K562 (cell line): ENCODE data around the gene PRLH. TPM values are rescaled to one million over a fixed set of nuclear protein-coding genes. Genes with fewer than 3 reads are reported as not detected.

ENCODE experiments used
- ATAC-seq: fragments of 200-7000 bp; cut with Tn5 transposase; 3 replicates; pipeline ENCODE4 v1.9.1; 2020; ENCODE audit warnings: moderate library complexity
- BruUV-seq: library from RNA; stranded (reverse); fragments of 400-500 nt; replicated peaks from 2 replicates; lab custom pipeline; 2021; lab: Mats Ljungman, UMichigan
- CTCF ChIA-PET: fragments of 300-600 bp; formaldehyde crosslinking; extraction: SDS; loops from one replicate; lab custom pipeline; 2021; ENCODE audit warnings: low intra/inter-chr PET ratio; lab: Yijun Ruan, JAX
- POLR2A ChIA-PET: fragments of 300-600, 350-650 bp; sonication (Branson Sonifier 250); formaldehyde crosslinking; extraction: SDS; loops from one replicate; lab custom pipeline; 2021; ENCODE audit warnings: antibody characterized with exemption, inconsistent platforms; lab: Yijun Ruan, JAX
- DNase-seq, 4 experiments: peaks; one replicate each; pipeline versions ENCODE4 v3.0.0 to v3.0.0-alpha.2; 2011 to 2018; ENCODE audit warnings: low spot score in 3 of 4, mixed read lengths in 3 of 4; ENCODE audit errors: extremely low read depth in 1 of 4
- FAIRE-seq: peaks from 2 replicates; lab custom pipeline; 2011; peaks lifted over from hg19 to GRCh38; lab: Jason Lieb, UNC
- H2AFZ ChIP-seq: 2 replicates; pipeline ENCODE4 v1.6.0; 2011; ENCODE audit warnings: low read depth, low read length, control low read depth, inconsistent platforms
- H3K27ac ChIP-seq: fragments of 200-600 bp; 3 replicates; pipeline ENCODE4 v1.8.0; 2011; ENCODE audit warnings: low read depth, mild to moderate bottlenecking, control low read depth, inconsistent platforms, low read length, moderate library complexity, mixed read lengths; ENCODE audit errors: extremely low read depth
- H3K27me3 ChIP-seq, 2 experiments: fragments of 300-600 bp in 1 of 2; 2 replicates in 1 of 2; 3 replicates in 1 of 2; pipeline versions ENCODE4 v1.6.0 to v1.8.0; 2011; ENCODE audit warnings: inconsistent platforms in 2 of 2, low read length in 2 of 2, mild to moderate bottlenecking in 1 of 2, mixed read lengths in 1 of 2, moderate library complexity in 1 of 2; ENCODE audit not compliant: control insufficient read depth in 2 of 2, insufficient read depth in 2 of 2
- H3K36me3 ChIP-seq: fragments of 300-600 bp; 3 replicates; pipeline ENCODE4 v1.8.0; 2011; ENCODE audit warnings: mild to moderate bottlenecking, low read length, inconsistent platforms; ENCODE audit not compliant: control insufficient read depth, insufficient read depth
- H3K4me1 ChIP-seq, 2 experiments: fragments of 200-600 bp in 1 of 2; replicated peaks in 1 of 2; 2 replicates in 1 of 2; 3 replicates in 1 of 2; pipeline versions ENCODE4 v1.5.1 to v1.8.0; 2011; ENCODE audit warnings: inconsistent platforms in 2 of 2, low read length in 2 of 2, mild to moderate bottlenecking in 1 of 2, mixed read lengths in 1 of 2, moderate library complexity in 1 of 2; ENCODE audit not compliant: control insufficient read depth in 2 of 2, insufficient read depth in 2 of 2
- H3K4me2 ChIP-seq: 2 replicates; pipeline ENCODE4 v1.6.1; 2011; ENCODE audit warnings: low read length, control low read depth, inconsistent platforms, mixed read lengths; ENCODE audit not compliant: insufficient read depth
- H3K4me3 ChIP-seq: fragments of 200-600 bp; sonication (generic), shearing (Covaris generic); 2 replicates; pipeline ENCODE4 v1.5.1; 2016; ENCODE audit warnings: control low read depth, inconsistent platforms
- H3K79me2 ChIP-seq: fragments of 200-600 bp; 3 replicates; pipeline ENCODE4 v1.8.0; 2011; ENCODE audit warnings: low read length, inconsistent platforms; ENCODE audit not compliant: control insufficient read depth, insufficient read depth
- H3K9ac ChIP-seq, 2 experiments: 2 replicates each; pipeline versions ENCODE4 v1.6.0 to v1.6.1; 2011; ENCODE audit warnings: low read depth in 2 of 2, low read length in 2 of 2, control low read depth in 1 of 2, inconsistent platforms in 1 of 2, mild to moderate bottlenecking in 1 of 2, mixed read lengths in 1 of 2; ENCODE audit not compliant: insufficient read depth in 1 of 2
- H3K9me1 ChIP-seq: one replicate; pipeline ENCODE4 v1.6.0; 2011; ENCODE audit warnings: inconsistent platforms, mild to moderate bottlenecking, low read length, moderate library complexity; ENCODE audit not compliant: control insufficient read depth, insufficient read depth
- H3K9me3 ChIP-seq: replicated peaks from 2 replicates; pipeline ENCODE4 v1.5.1; 2011; ENCODE audit warnings: low read depth, low read length, inconsistent platforms; ENCODE audit not compliant: control insufficient read depth, insufficient read depth
- H4K20me1 ChIP-seq: replicated peaks from 2 replicates; pipeline ENCODE4 v1.6.1; 2011; ENCODE audit warnings: low read length, inconsistent platforms, mixed read lengths; ENCODE audit not compliant: control insufficient read depth, insufficient read depth
- CCNT2 ChIP-seq: IDR thresholded peaks from 2 replicates; pipeline ENCODE4 v1.6.1; 2011; ENCODE audit warnings: borderline replicate concordance, low read depth, mild to moderate bottlenecking, moderate library complexity, mixed read lengths, low read length; ENCODE audit not compliant: insufficient read length; ENCODE audit errors: extremely low read depth
- DACH1 ChIP-seq: fragments of 450-650 bp; IDR thresholded peaks from 2 replicates; pipeline ENCODE4 v1.6.1; 2018; ENCODE audit not compliant: partially characterized antibody
- E2F4 ChIP-seq: sonication (generic); formaldehyde crosslinking; IDR thresholded peaks from 2 replicates; pipeline ENCODE4 v1.8.0; 2022; ENCODE audit warnings: mild to moderate bottlenecking, low read depth, missing genetic modification reagents
- MBD1 ChIP-seq: fragments of 250-450 bp; sonication (Bioruptor Pico); IDR thresholded peaks from 2 replicates; pipeline ENCODE4 v1.8.0; 2022; ENCODE audit warnings: inconsistent platforms
- TRIM28 ChIP-seq: fragments of 450-650 bp; IDR thresholded peaks from 2 replicates; pipeline ENCODE4 v1.6.1; 2017
- VEZF1 ChIP-seq: fragments of 200-800 bp; sonication (Bioruptor generic); IDR thresholded peaks from 2 replicates; pipeline ENCODE4 v1.6.1; 2017; ENCODE audit warnings: missing genetic modification characterization, missing compliant biosample characterization
- ZNF766 ChIP-seq: fragments of 200-800 bp; sonication (Bioruptor generic); conservative IDR thresholded peaks from 2 replicates; pipeline ENCODE4 v1.6.1; 2016; ENCODE audit warnings: missing genetic modification characterization, missing compliant biosample characterization
- WGBS: fragments of 100-300 bp; shearing (Covaris generic); methylation state at CpG from one replicate; pipeline ENCODE4 v1.1.6; 2016; ENCODE audit warnings: low coverage, mixed read lengths; ENCODE audit not compliant: insufficient coverage; ENCODE audit errors: missing lambda C conversion rate; 5-methylcytosine and 5-hydroxymethylcytosine counted together
- in situ Hi-C: fragments of 300-500 bp; cut with MboI; formaldehyde crosslinking; loops from 4 replicates; pipeline ENCODE4 v1.15.0; 2018; ENCODE audit warnings: inconsistent platforms, mixed read lengths
- intact Hi-C: fragments of 100-400 bp; cut with micrococcal nuclease; formaldehyde crosslinking; loops from 2 replicates; pipeline ENCODE4 v1.14.2; 2022
- polyA plus RNA-seq, 8 experiments: library from polyadenylated mRNA; depleted of rRNA in 4 of 8; stranded (reverse) in 5 of 8; unstranded in 3 of 8; fragments of >200 nt; fragmentation: Nextera tagmentation in 2 of 8; fragmentation: Illumina TruSeq in 1 of 8; extraction: Ambion mirVana in 2 of 8; extraction: Trizol in 1 of 8; gene quantifications; 2 replicates each; pipeline versions ENCODE4 v1.2.1 to v1.2.3, GENCODE V29; 2011 to 2014; ENCODE audit warnings: inconsistent platforms in 1 of 8, missing spikeins in 1 of 8
- total RNA-seq, 7 experiments: library from RNA; depleted of rRNA in 6 of 7; stranded (reverse); fragments of >200 nt in 6 of 7; fragmentation: Illumina TruSeq in 2 of 7; extraction: Trizol in 2 of 7; gene quantifications; 2 replicates each; pipeline versions ENCODE4 v1.2.1 to v1.2.3, GENCODE V29; 2011 to 2021; ENCODE audit warnings: low replicate concordance in 1 of 7

PRLH gene
- total and polyA plus RNA-seq, 9 of the 15 experiments (the other 6 are each of a cell fraction or from before 2014, with no cell fraction given) = not detected

- POLR2A ChIA-PET = interaction anchor here (0.6 to 0.7 kb wide), 2 partner anchors 182 to 484 kb away, joined by 3 to 4 read pairs; no protein-coding TSS in a partner anchor
- H3K79me2 ChIP-seq = no peaks in the 10 kb centered on the region
- 5% methylated on average over 8 of the region's 8 CpGs for WGBS
Observed at GRCh38 chr2:237573721-237574415, 7.5 kb downstream of the PRLH start.

More at GRCh38 chr2:237573721-237574415, 7.5 kb downstream of the PRLH start:
- H3K4me2 ChIP-seq = no peak overlapping the region
- DNase-seq = no peak
- in situ Hi-C loops (loop anchor here (5.0 to 10.0 kb wide), 2 partner anchors 62 to 419 kb away; no protein-coding TSS in a partner anchor), intact Hi-C loops (no loop called here)
- no peaks in the 10 kb centered on the region for H3K9me3 ChIP-seq
- no peak for FAIRE-seq
- no peaks in the 10 kb centered on the region for H4K20me1 ChIP-seq
- CTCF ChIA-PET = no interaction called here
- H3K4me3 ChIP-seq = no peak overlapping the region
- H3K4me1 ChIP-seq = peaks cover 0 to 3% of the 10 kb centered on the region in 2 experiments; a peak in 1 of 5 replicates
- H3K27me3 ChIP-seq = peaks cover 4 to 47% of the 10 kb centered on the region in 2 experiments; a peak in 3 of 5 replicates
- ATAC-seq = no peak
- H3K27ac ChIP-seq = no peak overlapping the region
- no peaks in the 10 kb centered on the region for H3K9me1 ChIP-seq
- BruUV-seq = no TSS peak
- H2AFZ ChIP-seq = no peak overlapping the region
- H3K36me3 ChIP-seq = no peaks in the 10 kb centered on the region
- TF ChIP-seq DACH1 = no peak
- TF ChIP-seq E2F4 (CRISPR knock-in tag) = no peak
- TF ChIP-seq ZNF766 (CRISPR knock-in tag) = peak; percentile 37; the same call in 1 of the 2 replicates
- no peak for TF ChIP-seq VEZF1 (CRISPR knock-in tag)
- no peak for TF ChIP-seq MBD1
- no peak for TF ChIP-seq CCNT2
- no peak for TF ChIP-seq TRIM28
- no peak overlapping the region for H3K9ac ChIP-seq
